ENCODE results near the gene SRSF8.

The SRSF8 gene

GRCh38 chr11:95076981-95077380 lies 10.3 kb downstream of the SRSF8 start:
- no peak for DNase-seq (ENCODE audit: low read depth)
- H3K4me3 ChIP-seq (ENCODE audit: low read depth, low read length): no peak overlapping the region
- no peak for TF ChIP-seq CTCF (IDR thresholded peaks at IDR 0.05; ENCODE audit: low read depth, low read length, missing control alignments)
- in situ Hi-C loops (cut with HindIII; ENCODE audit: low sequenced_read_pairs): no loop called here

GRCh38 chr11:95078526-95078925 lies 11.8 kb downstream of the SRSF8 start:
- H3K4me3 ChIP-seq (ENCODE audit: low read depth, low read length): no peak overlapping the region
- TF ChIP-seq CTCF (IDR thresholded peaks at IDR 0.05; ENCODE audit: low read depth, low read length, missing control alignments): no peak
- in situ Hi-C loops (cut with HindIII; ENCODE audit: low sequenced_read_pairs): no loop called here
- DNase-seq (ENCODE audit: low read depth): no peak

- in situ Hi-C loops (cut with HindIII; ENCODE audit: low sequenced_read_pairs): no loop called here
These were observed 14.3 kb downstream of the SRSF8 start for GRCh38 chr11:95081010-95081409.

GRCh38 chr11:95081412-95081811 lies 14.7 kb downstream of the SRSF8 start:
- no peak for DNase-seq (ENCODE audit: low read depth)
- H3K4me3 ChIP-seq (ENCODE audit: low read depth, low read length): no peak overlapping the region
- in situ Hi-C loops (cut with HindIII; ENCODE audit: low sequenced_read_pairs): no loop called here
- TF ChIP-seq CTCF (IDR thresholded peaks at IDR 0.05; ENCODE audit: low read depth, low read length, missing control alignments): no peak

More at GRCh38 chr11:95081010-95081409, 14.3 kb downstream of the SRSF8 start:
- H3K4me3 ChIP-seq (ENCODE audit: low read depth, low read length): no peak overlapping the region
- no peak for DNase-seq (ENCODE audit: low read depth)
- no peak for TF ChIP-seq CTCF (IDR thresholded peaks at IDR 0.05; ENCODE audit: low read depth, low read length, missing control alignments)

GRCh38 chr11:95082576-95083001 lies 15.9 kb downstream of the SRSF8 start:
- in situ Hi-C loops (cut with HindIII; ENCODE audit: low sequenced_read_pairs): no loop called here
- TF ChIP-seq CTCF (IDR thresholded peaks at IDR 0.05; ENCODE audit: low read depth, low read length, missing control alignments): no peak
- H3K4me3 ChIP-seq (ENCODE audit: low read depth, low read length): no peak overlapping the region
- no peak for DNase-seq (ENCODE audit: low read depth)

- no peak for DNase-seq (ENCODE audit: low read depth)
These were observed 17.8 kb downstream of the SRSF8 start for GRCh38 chr11:95084509-95084908.

More at GRCh38 chr11:95084509-95084908, 17.8 kb downstream of the SRSF8 start:
- in situ Hi-C loops (cut with HindIII; ENCODE audit: low sequenced_read_pairs): no loop called here
- no peak overlapping the region for H3K4me3 ChIP-seq (ENCODE audit: low read depth, low read length)
- no peak for TF ChIP-seq CTCF (IDR thresholded peaks at IDR 0.05; ENCODE audit: low read depth, low read length, missing control alignments)

All from astrocyte of the cerebellum (primary cell).